ENCODE measurements around the gene ARHGAP40. TPM values are rescaled to one million over a fixed set of nuclear protein-coding genes. Genes with fewer than 3 reads are reported as not detected.

ARHGAP40 gene
- total RNA-seq, 1 experiment from 2014 or later: 0.18 TPM

GRCh38 chr20:38700141-38700540 is 98.5 kb downstream of the ARHGAP40 start:
- TF ChIP-seq, protein P1, sequence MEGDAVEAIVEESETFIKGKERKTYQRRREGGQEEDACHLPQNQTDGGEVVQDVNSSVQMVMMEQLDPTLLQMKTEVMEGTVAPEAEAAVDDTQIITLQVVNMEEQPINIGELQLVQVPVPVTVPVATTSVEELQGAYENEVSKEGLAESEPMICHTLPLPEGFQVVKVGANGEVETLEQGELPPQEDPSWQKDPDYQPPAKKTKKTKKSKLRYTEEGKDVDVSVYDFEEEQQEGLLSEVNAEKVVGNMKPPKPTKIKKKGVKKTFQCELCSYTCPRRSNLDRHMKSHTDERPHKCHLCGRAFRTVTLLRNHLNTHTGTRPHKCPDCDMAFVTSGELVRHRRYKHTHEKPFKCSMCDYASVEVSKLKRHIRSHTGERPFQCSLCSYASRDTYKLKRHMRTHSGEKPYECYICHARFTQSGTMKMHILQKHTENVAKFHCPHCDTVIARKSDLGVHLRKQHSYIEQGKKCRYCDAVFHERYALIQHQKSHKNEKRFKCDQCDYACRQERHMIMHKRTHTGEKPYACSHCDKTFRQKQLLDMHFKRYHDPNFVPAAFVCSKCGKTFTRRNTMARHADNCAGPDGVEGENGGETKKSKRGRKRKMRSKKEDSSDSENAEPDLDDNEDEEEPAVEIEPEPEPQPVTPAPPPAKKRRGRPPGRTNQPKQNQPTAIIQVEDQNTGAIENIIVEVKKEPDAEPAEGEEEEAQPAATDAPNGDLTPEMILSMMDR (IDR thresholded peaks at IDR 0.05): no peak
- TF ChIP-seq SIN3A (IDR thresholded peaks at IDR 0.05; ENCODE audit: borderline replicate concordance, insufficient read depth, low read depth, low read length): no peak
- no peak for TF ChIP-seq REST (IDR thresholded peaks at IDR 0.05; ENCODE audit: insufficient read depth in 1 of 2, low read depth in 2 of 2, low read length in 1 of 2)
- no peak for TF ChIP-seq TCF7L2 (IDR thresholded peaks at IDR 0.05; ENCODE audit: low read depth, low read length)
- TF ChIP-seq POLR2AphosphoS5 (IDR thresholded peaks at IDR 0.05; ENCODE audit: low read depth, low read length): no peak
- H3K36me3 ChIP-seq (ENCODE audit: control insufficient read depth, insufficient read depth, low read length): no peaks in the 10 kb centered on the region
- in situ Hi-C loops (cut with HindIII; ENCODE audit: low pct_unique_long_range_greater_than_20kb, low sequenced_read_pairs): no loop called here
- POLR2A ChIA-PET: no interaction called here
- H3K4me1 ChIP-seq (ENCODE audit: control insufficient read depth, insufficient read depth, low read length): no peaks in the 10 kb centered on the region
- DNase-seq (ENCODE audit: low read depth, low spot score) (no peak), ATAC-seq (no peak)
- CTCF ChIA-PET: no interaction called here
- H3K4me3 ChIP-seq (ENCODE audit: low read depth in 2 of 2, low read length in 2 of 2): no peak overlapping the region
- H3K9me3 ChIP-seq (ENCODE audit: control insufficient read depth, insufficient read depth, low read depth, low read length): no peaks in the 10 kb centered on the region
- no peak overlapping the region for H3K27ac ChIP-seq (ENCODE audit: low read length)
- intact Hi-C loops (cut with micrococcal nuclease; ENCODE audit: unreplicated experiment): no loop called here
- no TSS peak for BruUV-seq (replicated peaks)
- peaks cover 44% of the 10 kb centered on the region for H3K27me3 ChIP-seq (ENCODE audit: control insufficient read depth, insufficient read depth, low read length)

Other genes with a start within 250 kb of the ARHGAP40 start
- gene SNHG17, start 166.5 kb upstream of the ARHGAP40 start, total RNA-seq (2021; ENCODE audit: unreplicated experiment): 60.1 TPM
- gene RALGAPB, start 129.0 kb upstream of the ARHGAP40 start, total RNA-seq (2021; ENCODE audit: unreplicated experiment): 33.1 TPM
- gene ADIG, start 20.6 kb upstream of the ARHGAP40 start, total RNA-seq (2021; ENCODE audit: unreplicated experiment): not detected
- gene SLC32A1, start 122.7 kb downstream of the ARHGAP40 start, total RNA-seq (2021; ENCODE audit: unreplicated experiment): not detected
- gene ACTR5, start 146.7 kb downstream of the ARHGAP40 start, total RNA-seq (2021; ENCODE audit: unreplicated experiment): 12.1 TPM
- 0.92 TPM for gene PPP1R16B, start 203.9 kb downstream of the ARHGAP40 start, total RNA-seq (2021; ENCODE audit: unreplicated experiment)